ENCODE results near the gene PLEKHH1.

GRCh38 chr14:67573228-67574010 is 40.3 kb downstream of the PLEKHH1 start:
- TF ChIP-seq POLR2A (IDR thresholded peaks at IDR 0.05) (no peak), CTCF (IDR thresholded peaks at IDR 0.05) (no peak)
